GM21717 (cell line): ENCODE measurements around the gene CLEC20A.

Experiments used
- ATAC-seq: cut with Tn5 transposase; IDR thresholded peaks from one replicate; pipeline ENCODE4 v1.9.1; 2021; ENCODE audit warnings: mild to moderate bottlenecking, moderate library complexity; ENCODE audit not compliant: unreplicated experiment

CLEC20A gene

GRCh38 chr1:178483251-178483957 is 13.4 kb downstream of the CLEC20A start:
- no peak for ATAC-seq

GRCh38 chr1:178477841-178478240 is 18.9 kb downstream of the CLEC20A start:
- no peak for ATAC-seq

GRCh38 chr1:178477373-178477772 is 19.4 kb downstream of the CLEC20A start:
- ATAC-seq, result no peak

GRCh38 chr1:178472531-178472930 is 24.2 kb downstream of the CLEC20A start:
- ATAC-seq, result no peak

- no peak for ATAC-seq
These were observed 26.3 kb downstream of the CLEC20A start for GRCh38 chr1:178470411-178470960.

DNA sequence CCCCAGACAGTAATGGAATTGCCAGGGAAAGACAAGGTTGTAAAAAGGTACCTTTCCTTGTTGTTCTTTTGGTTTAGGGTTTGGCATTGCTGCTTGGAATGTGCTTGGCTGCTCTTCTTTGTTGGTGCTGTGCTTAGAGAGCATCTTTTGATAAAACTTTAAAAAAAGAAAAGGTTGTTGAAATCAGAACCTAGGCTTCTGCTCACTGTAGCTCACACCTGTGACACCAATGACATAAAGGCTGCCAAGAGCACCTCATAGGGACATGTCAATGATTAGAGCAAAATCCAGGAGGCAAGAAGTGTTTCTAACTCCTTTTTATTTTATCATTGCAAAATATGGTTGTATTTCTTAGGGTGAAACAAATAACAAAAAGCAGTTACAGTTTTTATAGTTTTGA is 28.9 kb downstream of the CLEC20A start:
- no peak for ATAC-seq

DNA sequence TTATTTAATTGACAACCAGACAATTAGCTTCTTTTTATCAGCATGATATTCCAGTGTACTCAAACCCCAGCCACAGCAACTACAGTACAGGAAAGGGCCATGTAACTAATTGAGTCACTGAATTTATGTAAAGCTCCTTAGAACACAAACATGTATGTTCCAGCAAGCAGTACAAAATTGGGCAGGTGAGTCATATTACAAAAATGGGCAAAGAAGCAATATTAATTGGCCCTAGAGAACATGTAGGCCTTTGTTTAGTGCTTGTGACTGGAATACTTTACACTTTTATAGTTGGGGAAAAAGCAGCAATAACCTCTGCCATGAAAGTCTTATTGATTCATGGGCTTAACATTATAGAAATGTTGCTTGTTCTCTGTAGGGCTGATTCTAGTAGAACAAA is 31.8 kb downstream of the CLEC20A start:
- no peak for ATAC-seq

DNA sequence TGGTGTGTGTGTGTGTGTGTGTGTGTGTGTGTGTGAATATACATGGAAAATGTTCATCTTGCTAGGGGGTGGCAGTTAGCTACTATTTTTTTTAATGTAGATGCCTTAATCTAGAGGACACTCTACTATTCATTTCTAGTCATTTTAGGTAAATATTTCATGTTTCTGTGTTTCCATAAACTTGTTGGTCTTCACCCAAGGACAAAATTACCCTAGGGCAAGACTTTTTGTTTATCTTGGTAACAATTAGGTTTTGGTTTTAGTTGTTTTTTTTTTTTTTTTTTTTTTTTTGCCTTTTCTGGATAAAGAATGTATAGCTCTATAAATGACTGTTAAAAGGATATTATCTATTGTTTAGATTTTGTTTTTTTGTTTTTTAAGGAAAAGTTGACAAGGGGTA is 32.2 kb downstream of the CLEC20A start:
- no peak for ATAC-seq

DNA sequence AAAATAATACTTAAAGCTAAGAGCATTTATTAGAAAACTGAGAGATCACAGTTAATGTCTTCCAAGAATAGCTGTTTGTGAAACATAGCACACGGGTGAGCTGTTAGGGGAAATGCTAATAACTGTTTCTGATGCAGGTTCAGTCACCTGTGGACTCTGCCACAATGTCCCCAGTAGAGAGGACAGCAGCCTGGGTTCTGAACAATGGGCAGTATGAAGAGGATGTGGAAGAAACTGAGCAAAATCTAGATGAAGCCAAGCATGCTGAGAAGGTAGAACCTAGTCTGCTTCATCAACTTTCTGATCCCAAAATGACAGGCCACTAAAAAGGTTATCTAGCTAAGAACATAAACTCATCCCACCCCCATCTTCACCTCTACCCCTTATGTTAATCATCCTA is 32.6 kb downstream of the CLEC20A start:
- ATAC-seq, result no peak

DNA sequence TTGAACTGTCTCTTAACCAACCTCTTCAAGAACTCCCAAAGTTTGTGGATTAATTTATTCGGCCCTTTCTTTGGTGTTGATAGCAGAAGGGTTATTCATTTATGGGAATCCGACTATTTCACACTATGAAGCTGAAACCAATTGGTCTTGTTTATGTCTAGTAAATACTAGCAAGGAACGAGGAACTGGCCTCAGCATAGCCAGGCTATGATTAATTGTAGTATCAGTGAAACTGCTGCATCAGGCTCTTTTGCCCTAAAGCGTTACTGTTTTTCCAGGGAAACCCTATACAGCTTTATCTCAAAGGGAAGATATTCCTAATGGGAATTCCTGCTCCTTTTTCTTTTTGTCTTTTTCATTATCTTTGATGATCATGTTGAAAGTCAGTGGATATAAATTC is 35.1 kb downstream of the CLEC20A start:
- ATAC-seq, result no peak

- no peak for ATAC-seq
These were observed 35.7 kb downstream of the CLEC20A start for GRCh38 chr1:178461104-178461503.

- no peak for ATAC-seq
These were observed 38.6 kb downstream of the CLEC20A start for GRCh38 chr1:178458203-178458602.

DNA sequence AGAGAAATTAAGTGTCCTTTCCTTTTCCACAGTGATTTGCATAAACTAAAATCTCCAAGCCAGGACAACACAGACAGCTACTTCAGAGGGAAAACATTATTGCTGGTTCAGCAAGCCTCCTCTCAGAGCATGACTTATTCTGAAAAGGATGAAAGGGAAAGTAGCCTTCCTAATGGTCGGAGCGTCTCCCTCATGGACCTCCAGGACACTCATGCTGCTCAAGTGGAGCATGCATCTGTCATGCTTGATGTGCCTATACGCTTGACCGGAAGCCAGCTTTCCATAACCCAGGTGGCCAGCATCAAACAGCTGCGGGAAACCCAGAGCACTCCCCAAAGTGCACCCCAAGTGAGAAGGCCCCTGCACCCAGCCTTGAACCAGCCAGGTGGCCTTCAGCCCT is 39.1 kb downstream of the CLEC20A start:
- ATAC-seq, result no peak

DNA sequence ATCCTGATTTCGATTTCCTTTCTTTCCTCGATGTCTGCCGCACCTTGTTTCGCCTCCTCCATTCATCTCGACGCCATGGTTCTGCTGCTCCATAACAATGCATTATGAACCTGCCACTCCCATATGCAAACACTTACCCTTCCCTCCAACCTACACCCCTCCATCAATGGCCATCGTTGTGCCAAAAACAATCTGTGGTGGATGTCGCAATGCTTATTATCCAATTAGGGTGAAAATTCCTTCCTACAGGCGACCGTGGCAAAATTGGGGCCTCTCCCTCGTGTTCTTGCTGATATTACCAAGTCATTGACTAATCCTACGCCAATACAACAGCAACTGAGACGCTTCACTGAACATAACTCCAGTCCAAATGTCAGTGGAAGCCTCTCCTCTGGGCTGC is 40.3 kb downstream of the CLEC20A start:
- no peak for ATAC-seq

DNA sequence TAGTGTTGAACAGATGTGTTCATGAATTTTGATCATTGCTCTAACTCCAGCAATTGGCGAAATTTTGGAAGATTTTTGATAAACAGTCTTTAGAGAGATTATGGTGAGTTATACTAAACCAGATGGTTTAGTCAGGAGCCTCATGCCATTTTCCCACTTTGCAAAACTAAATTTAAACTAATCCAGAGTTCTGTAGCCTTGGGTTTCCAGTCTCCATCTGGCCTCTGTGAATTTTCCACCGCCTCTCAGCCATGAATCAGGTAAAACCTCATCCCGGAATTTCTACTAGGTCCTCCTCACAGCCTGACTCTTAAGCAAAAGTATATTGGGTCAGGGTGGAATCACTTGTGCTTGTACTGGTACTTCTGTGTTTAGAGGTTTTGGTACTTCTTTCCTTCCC is 44.8 kb downstream of the CLEC20A start:
- ATAC-seq, result no peak

DNA sequence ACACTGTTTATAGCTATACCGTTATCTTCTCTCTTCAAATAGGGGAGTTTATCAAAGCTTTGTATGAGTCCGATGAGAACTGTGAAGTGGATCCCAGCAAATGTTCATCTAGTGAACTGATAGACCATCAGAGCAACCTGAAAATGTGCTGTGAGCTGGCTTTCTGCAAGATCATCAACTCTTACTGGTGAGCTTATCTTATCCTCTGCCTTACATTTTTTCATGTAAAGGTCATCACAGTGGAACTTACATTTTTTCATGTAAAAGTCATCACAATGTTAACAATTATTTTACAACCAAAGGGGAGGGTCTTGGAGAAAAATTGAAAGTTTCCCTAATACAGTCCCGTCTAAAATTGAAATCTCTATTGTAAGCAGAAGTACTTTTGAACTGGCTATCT is 45.2 kb downstream of the CLEC20A start:
- no peak for ATAC-seq

GRCh38 chr1:178450871-178451270 is 45.9 kb downstream of the CLEC20A start:
- ATAC-seq, result no peak

DNA sequence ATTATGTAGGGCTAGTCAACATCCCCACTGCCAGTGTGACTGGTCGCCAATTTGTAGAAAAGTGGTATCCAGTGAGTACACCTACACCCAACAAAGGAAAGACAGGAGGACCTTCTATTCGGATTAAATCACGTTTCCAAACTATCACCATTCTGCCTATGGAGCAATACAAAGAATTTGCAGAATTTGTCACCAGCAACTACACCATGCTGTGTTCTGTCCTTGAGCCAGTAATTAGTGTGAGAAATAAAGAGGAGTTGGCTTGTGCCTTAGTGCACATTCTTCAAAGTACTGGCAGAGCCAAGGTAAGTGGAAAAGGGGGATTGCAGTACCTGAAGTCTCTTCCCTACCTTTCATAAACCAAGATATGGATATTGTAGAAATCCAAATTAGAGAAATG is 53.8 kb downstream of the CLEC20A start:
- no peak for ATAC-seq

DNA sequence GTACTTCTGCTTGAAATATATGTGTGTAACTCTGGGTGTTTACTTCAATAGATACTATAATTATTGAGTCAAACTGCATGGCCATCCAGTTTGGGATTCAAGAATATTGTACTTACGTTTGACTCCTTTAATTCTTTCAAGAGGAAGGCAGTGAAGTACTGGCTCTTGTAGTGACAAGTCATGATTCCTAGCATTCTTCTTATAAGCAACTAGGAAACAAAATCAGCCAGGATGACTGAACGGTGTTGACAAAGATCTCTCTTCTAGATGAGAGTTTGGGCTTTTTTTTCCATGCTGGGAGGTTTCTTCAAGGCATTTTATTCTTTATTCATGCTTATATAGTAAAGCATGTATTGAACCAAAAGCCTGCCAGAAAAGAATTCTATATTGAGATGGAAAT is 58.3 kb downstream of the CLEC20A start:
- no peak for ATAC-seq

- ATAC-seq, result no peak
These were observed 59.9 kb downstream of the CLEC20A start for GRCh38 chr1:178436899-178437298.

DNA sequence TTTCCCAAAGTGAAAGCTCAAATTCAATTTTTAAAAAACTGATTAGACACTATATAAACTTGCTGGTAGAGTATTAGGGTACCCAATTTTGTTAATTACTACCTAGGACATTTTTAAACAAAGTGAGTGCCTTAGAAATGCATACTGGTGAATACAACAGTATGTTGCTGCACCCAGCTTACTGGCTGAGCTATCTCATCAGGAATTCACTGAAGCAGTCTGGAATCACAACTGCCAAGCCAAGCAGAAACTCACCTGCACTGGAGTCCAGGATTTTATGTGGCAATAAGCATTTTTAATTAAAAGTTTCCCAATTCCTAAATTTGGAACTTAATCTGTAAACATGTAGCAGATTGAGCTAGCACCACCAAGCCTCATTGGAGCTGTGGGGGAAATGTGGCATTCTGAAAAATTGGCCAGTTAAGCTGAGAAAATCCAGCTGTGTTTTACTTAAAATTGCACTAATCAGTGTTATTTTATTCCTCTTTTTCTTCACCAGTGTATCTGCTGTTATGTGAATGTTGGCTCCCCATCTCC is 61.8 kb downstream of the CLEC20A start:
- no peak for ATAC-seq

DNA sequence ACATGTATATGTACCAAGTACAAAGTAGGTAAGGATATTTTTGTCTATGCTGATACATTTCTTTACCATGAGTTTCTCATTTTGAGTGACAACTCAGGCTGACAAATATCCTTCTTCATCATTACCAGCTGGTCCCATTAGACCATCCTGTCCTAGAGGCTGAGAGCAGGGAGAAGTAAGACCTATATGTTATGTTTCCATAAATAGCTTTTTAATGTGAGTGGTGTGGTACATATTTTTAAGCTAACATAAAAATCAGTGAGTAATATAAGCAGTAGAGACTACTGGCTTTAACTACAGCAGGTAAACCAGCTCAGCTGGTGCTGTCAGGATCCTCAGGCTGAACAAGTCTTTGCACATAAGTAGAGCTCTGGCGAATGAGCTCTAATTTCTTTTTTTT is 62.4 kb downstream of the CLEC20A start:
- ATAC-seq, result no peak
